Measurements from ENCODE around the gene DAZ1. TPM values are rescaled to one million over a fixed set of nuclear protein-coding genes. Genes with fewer than 3 reads are reported as not detected.
"Not testable (repeated sequence)": the region's sequence is repeated elsewhere in the genome, so short reads cannot be mapped to it uniquely, and the experiment has no call there.

The DAZ1 gene
- total RNA-seq (2021; ENCODE audit: unreplicated experiment) (not detected), Bru-seq, nascent RNA (not detected), BruChase-seq, experiment 1, labeled RNA remaining after a 6-hour chase (not detected), BruChase-seq, experiment 2, labeled RNA remaining after a 2-hour chase (not detected)
- not detected in 2 replicates for polyA plus RNA-seq (2012)
- long read RNA-seq, result 0 reads

- H3K27me3 ChIP-seq (ENCODE audit: insufficient read depth, low read length); H3K4me1 ChIP-seq (ENCODE audit: control insufficient read depth in 1 of 2, insufficient read depth in 2 of 2, low read length in 2 of 2); POLR2A ChIA-PET; RAD21 ChIA-PET (ENCODE audit: low non-redundant PET in 1 of 2, low total read pairs in 2 of 2, uncharacterized antibody in 2 of 2, unreplicated experiment in 2 of 2); H4K20me1 ChIP-seq (ENCODE audit: insufficient read depth); H3K9me2 ChIP-seq (ENCODE audit: insufficient read depth); H3K9me3 ChIP-seq (ENCODE audit: control insufficient read depth in 1 of 2, insufficient read depth in 1 of 2, low read depth in 1 of 2, low read length in 2 of 2); H3K4me3 ChIP-seq (replicated peaks in 1 of 2; ENCODE audit: low read depth in 1 of 2, low read length in 2 of 2); H3K4me2 ChIP-seq (ENCODE audit: low read length); CTCF ChIA-PET; H3K9ac ChIP-seq (ENCODE audit: low read length); H3K27ac ChIP-seq (ENCODE audit: low read depth, low read length); ATAC-seq; intact Hi-C loops (cut with micrococcal nuclease); DNase-seq (ENCODE audit: low read depth, low spot score); H3K79me2 ChIP-seq (ENCODE audit: insufficient read depth, low read length); H3K36me3 ChIP-seq (ENCODE audit: control insufficient read depth in 1 of 2, insufficient read depth in 2 of 2, low read length in 2 of 2); BruUV-seq (replicated peaks); H2AFZ ChIP-seq (ENCODE audit: low read depth, low read length, poor library complexity, severe bottlenecking): not testable (repeated sequence)
Observed at GRCh38 chrY:23198908-23199307, at the start of gene DAZ1. Gene DAZ1 (minus strand): TSS chrY:23199008. CDS start chrY:23198800, 208 bp downstream.

DNA sequence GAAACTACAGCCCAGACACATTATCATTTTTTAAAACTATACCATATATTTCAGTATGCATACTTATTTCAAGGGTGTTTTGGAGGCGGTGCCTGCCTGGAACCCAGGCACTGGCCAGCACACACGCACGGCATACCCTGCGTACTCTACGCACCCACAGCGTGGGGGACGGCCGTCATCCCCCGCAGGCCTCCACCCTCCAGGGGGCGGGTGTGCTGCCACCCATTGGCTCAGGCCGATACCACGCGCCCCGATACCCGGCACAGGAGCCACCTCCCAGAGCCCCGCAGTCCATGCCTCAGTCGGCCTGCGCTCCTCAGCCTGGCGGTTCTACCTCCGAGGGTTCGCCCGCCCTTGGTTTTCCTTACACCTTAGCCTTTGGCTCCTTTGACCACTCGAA lies 20.4 kb upstream of the DAZ1 start, which contains the start of gene DAZ2:
Gene DAZ2, plus strand, starts transcription at position 301 of the 400 bp plus-strand sequence. CDS start 208 bp downstream, outside the sequence.
- CTCF ChIA-PET; H3K4me2 ChIP-seq (ENCODE audit: low read length); H3K9me3 ChIP-seq (ENCODE audit: control insufficient read depth in 1 of 2, insufficient read depth in 1 of 2, low read depth in 1 of 2, low read length in 2 of 2); RAD21 ChIA-PET (ENCODE audit: low non-redundant PET in 1 of 2, low total read pairs in 2 of 2, uncharacterized antibody in 2 of 2, unreplicated experiment in 2 of 2); H3K79me2 ChIP-seq (ENCODE audit: insufficient read depth, low read length); intact Hi-C loops (cut with micrococcal nuclease); ATAC-seq; H3K4me3 ChIP-seq (replicated peaks in 1 of 2; ENCODE audit: low read depth in 1 of 2, low read length in 2 of 2); H3K9me2 ChIP-seq (ENCODE audit: insufficient read depth); H3K27ac ChIP-seq (ENCODE audit: low read depth, low read length); H3K27me3 ChIP-seq (ENCODE audit: insufficient read depth, low read length); BruUV-seq (replicated peaks); H4K20me1 ChIP-seq (ENCODE audit: insufficient read depth); H3K9ac ChIP-seq (ENCODE audit: low read length); POLR2A ChIA-PET; H3K36me3 ChIP-seq (ENCODE audit: control insufficient read depth in 1 of 2, insufficient read depth in 2 of 2, low read length in 2 of 2); H2AFZ ChIP-seq (ENCODE audit: low read depth, low read length, poor library complexity, severe bottlenecking); H3K4me1 ChIP-seq (ENCODE audit: control insufficient read depth in 1 of 2, insufficient read depth in 2 of 2, low read length in 2 of 2); DNase-seq (ENCODE audit: low read depth, low spot score): not testable (repeated sequence)

DNA sequence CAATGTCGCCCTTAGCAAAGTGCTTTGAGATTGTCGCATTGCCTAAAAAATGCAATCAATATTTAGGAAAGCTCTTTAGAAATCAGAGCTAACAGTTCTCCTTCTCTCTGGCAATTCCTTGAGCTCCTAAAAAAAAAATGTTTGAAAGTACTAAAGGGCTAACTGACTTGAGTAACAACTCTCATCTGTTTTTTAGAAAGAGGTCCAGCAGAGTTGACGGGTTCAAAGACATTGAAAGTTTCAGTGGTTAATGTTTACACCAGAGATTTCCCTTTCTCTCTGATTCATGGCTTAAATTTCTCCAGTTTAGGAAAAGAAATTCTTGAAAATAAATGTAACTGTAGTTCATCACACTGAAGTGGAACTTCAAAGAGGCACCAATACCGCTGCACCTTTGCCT lies 11.9 kb upstream of the DAZ1 start:
- H3K4me2 ChIP-seq (ENCODE audit: low read length); H3K9ac ChIP-seq (ENCODE audit: low read length); H3K4me3 ChIP-seq (replicated peaks in 1 of 2; ENCODE audit: low read depth in 1 of 2, low read length in 2 of 2); DNase-seq (ENCODE audit: low read depth, low spot score); CTCF ChIA-PET; H3K9me3 ChIP-seq (ENCODE audit: control insufficient read depth in 1 of 2, insufficient read depth in 1 of 2, low read depth in 1 of 2, low read length in 2 of 2); POLR2A ChIA-PET; ATAC-seq; H3K79me2 ChIP-seq (ENCODE audit: insufficient read depth, low read length); H2AFZ ChIP-seq (ENCODE audit: low read depth, low read length, poor library complexity, severe bottlenecking); H3K27me3 ChIP-seq (ENCODE audit: insufficient read depth, low read length); BruUV-seq (replicated peaks); H3K9me2 ChIP-seq (ENCODE audit: insufficient read depth); H4K20me1 ChIP-seq (ENCODE audit: insufficient read depth); RAD21 ChIA-PET (ENCODE audit: low non-redundant PET in 1 of 2, low total read pairs in 2 of 2, uncharacterized antibody in 2 of 2, unreplicated experiment in 2 of 2); intact Hi-C loops (cut with micrococcal nuclease); H3K27ac ChIP-seq (ENCODE audit: low read depth, low read length); H3K36me3 ChIP-seq (ENCODE audit: control insufficient read depth in 1 of 2, insufficient read depth in 2 of 2, low read length in 2 of 2); H3K4me1 ChIP-seq (ENCODE audit: control insufficient read depth in 1 of 2, insufficient read depth in 2 of 2, low read length in 2 of 2): not testable (repeated sequence)

- H3K79me2 ChIP-seq (ENCODE audit: insufficient read depth, low read length); intact Hi-C loops (cut with micrococcal nuclease); H3K9me2 ChIP-seq (ENCODE audit: insufficient read depth); H3K9ac ChIP-seq (ENCODE audit: low read length); H4K20me1 ChIP-seq (ENCODE audit: insufficient read depth); DNase-seq (ENCODE audit: low read depth, low spot score); H2AFZ ChIP-seq (ENCODE audit: low read depth, low read length, poor library complexity, severe bottlenecking); H3K36me3 ChIP-seq (ENCODE audit: control insufficient read depth in 1 of 2, insufficient read depth in 2 of 2, low read length in 2 of 2); H3K4me3 ChIP-seq (replicated peaks in 1 of 2; ENCODE audit: low read depth in 1 of 2, low read length in 2 of 2); ATAC-seq; H3K27ac ChIP-seq (ENCODE audit: low read depth, low read length); RAD21 ChIA-PET (ENCODE audit: low non-redundant PET in 1 of 2, low total read pairs in 2 of 2, uncharacterized antibody in 2 of 2, unreplicated experiment in 2 of 2); BruUV-seq (replicated peaks); H3K4me1 ChIP-seq (ENCODE audit: control insufficient read depth in 1 of 2, insufficient read depth in 2 of 2, low read length in 2 of 2); H3K27me3 ChIP-seq (ENCODE audit: insufficient read depth, low read length); H3K4me2 ChIP-seq (ENCODE audit: low read length); H3K9me3 ChIP-seq (ENCODE audit: control insufficient read depth in 1 of 2, insufficient read depth in 1 of 2, low read depth in 1 of 2, low read length in 2 of 2); CTCF ChIA-PET; POLR2A ChIA-PET: not testable (repeated sequence)
Observed at GRCh38 chrY:23209802-23210495, 11.1 kb upstream of the DAZ1 start.

All from HCT116 (cell line).